T-cell (primary cell): ENCODE measurements around the gene MOB4. TPM values are rescaled to one million over a fixed set of nuclear protein-coding genes. Genes with fewer than 3 reads are reported as not detected.

Experiments used
- ATAC-seq, 4 experiments: fragments of 200-7000 bp in 3 of 4; fragments of 150-1000 bp in 1 of 4; cut with Tn5 transposase; replicated peaks in 1 of 4; 1 replicate in 3 of 4; 2 replicates in 1 of 4; pipeline ENCODE4 v1.10.0; 2021; ENCODE audit warnings: moderate library complexity in 3 of 4, mild to moderate bottlenecking in 2 of 4, moderate number of reproducible peaks in 1 of 4
- CTCF ChIA-PET, 2 donors: fragments of 300-600 bp; sonication (Branson Sonifier 250); formaldehyde crosslinking; loops; one replicate each; lab custom pipeline; 2022; ENCODE audit warnings: antibody characterized with exemption in 2 of 2; lab: Charles Lee
- POLR2A ChIA-PET, 2 donors: fragments of 300-600 bp; sonication (Branson Sonifier 250); formaldehyde crosslinking; loops; one replicate each; lab custom pipeline; 2022; ENCODE audit warnings: antibody characterized with exemption in 2 of 2; lab: Charles Lee
- DNase-seq, 35 experiments: peaks; one replicate each; pipeline versions ENCODE4 v3.0.0 to v3.0.0-alpha.2; 2013 to 2023
- H3K27ac ChIP-seq: one replicate; pipeline ENCODE4 v1.5.1; 2013; ENCODE audit warnings: low read length
- H3K27me3 ChIP-seq, 2 experiments: replicated peaks in 1 of 2; 1 replicate in 1 of 2; 2 replicates in 1 of 2; pipeline versions ENCODE4 v1.6.1 to v1.7.0; 2013; ENCODE audit warnings: low read length in 1 of 2, mixed read lengths in 1 of 2; ENCODE audit not compliant: control insufficient read depth in 2 of 2, insufficient read depth in 2 of 2; ENCODE audit errors: extremely low read depth in 1 of 2
- H3K36me3 ChIP-seq, 2 donors: 1 replicate in 1 of 2; 2 replicates in 1 of 2; pipeline versions ENCODE4 v1.6.1 to v1.7.0; 2013; ENCODE audit warnings: low read length in 1 of 2; ENCODE audit not compliant: control insufficient read depth in 2 of 2, insufficient read depth in 1 of 2; ENCODE audit errors: extremely low read depth in 1 of 2
- H3K4me1 ChIP-seq, 2 experiments: 1 replicate in 1 of 2; 2 replicates in 1 of 2; pipeline versions ENCODE4 v1.6.1 to v1.7.0; 2013; ENCODE audit warnings: low read length in 2 of 2, mixed read lengths in 1 of 2; ENCODE audit not compliant: insufficient read depth in 2 of 2, control insufficient read depth in 1 of 2; ENCODE audit errors: extremely low read depth in 1 of 2
- H3K4me3 ChIP-seq, 2 donors: 1 replicate in 1 of 2; 2 replicates in 1 of 2; pipeline versions ENCODE4 v1.5.1 to v1.7.0; 2013; ENCODE audit warnings: mild to moderate bottlenecking in 2 of 2, low read length in 1 of 2, moderate library complexity in 1 of 2; ENCODE audit not compliant: control insufficient read depth in 1 of 2; ENCODE audit errors: extremely low read depth in 1 of 2
- H3K9me3 ChIP-seq: 2 replicates; pipeline ENCODE4 v1.7.0; 2013
- H3K27ac Mint-ChIP-seq, 2 donors: one replicate each; pipeline ENCODE4 v1.8.0; 2020 to 2021; ENCODE audit warnings: mild to moderate bottlenecking in 2 of 2, mixed read lengths in 2 of 2
- H3K27me3 Mint-ChIP-seq, 2 donors: one replicate each; pipeline ENCODE4 v1.8.0; 2021 to 2022; ENCODE audit warnings: mixed read lengths in 2 of 2
- H3K36me3 Mint-ChIP-seq: one replicate; pipeline ENCODE4 v1.8.0; 2021; ENCODE audit warnings: mixed read lengths
- H3K4me1 Mint-ChIP-seq, 3 donors: one replicate each; pipeline ENCODE4 v1.8.0; 2020 to 2022; ENCODE audit warnings: mixed read lengths in 3 of 3, mild to moderate bottlenecking in 1 of 3
- H3K4me3 Mint-ChIP-seq, 3 donors: one replicate each; pipeline ENCODE4 v1.8.0; 2020 to 2022; ENCODE audit warnings: mild to moderate bottlenecking in 3 of 3, mixed read lengths in 3 of 3, moderate library complexity in 3 of 3
- H3K9me3 Mint-ChIP-seq, 3 donors: one replicate each; pipeline ENCODE4 v1.8.0; 2020 to 2022; ENCODE audit warnings: mixed read lengths in 3 of 3
- WGBS: methylation state at CpG from one replicate; pipeline ENCODE4 v1.1.5; 2013; ENCODE audit warnings: missing lambda C conversion rate; ENCODE audit not compliant: insufficient coverage; 5-methylcytosine and 5-hydroxymethylcytosine counted together
- total RNA-seq, 35 experiments: library from RNA in 6 of 35; stranded (reverse) in 6 of 35; fragments of 120-200 nt in 1 of 35; gene quantifications; one replicate each; pipeline versions ENCODE4 v1.2.1 to v1.2.4 and lab custom pipeline; 2013 to 2026

The MOB4 gene
- total RNA-seq, 5 donors from 2014 or later (not counting 1 experiment from before 2014, with no cell fraction given) = 16.6 to 20.2 (median 17.7) TPM

GRCh38 chr2:197504000-197504399 lies 11.9 kb upstream of the MOB4 start:
- no CpG with 5 or more reads among the region's 2 CpGs for WGBS
- ATAC-seq (no peak), DNase-seq (no peak)
- Mint-ChIP-seq H3K27ac (peak overlapping the region in 1 of 2 donors; percentile 66), H3K4me3 (no peak overlapping the region), H3K36me3 (peaks cover 13% of the 10 kb centered on the region), H3K9me3 (no peaks in the 10 kb centered on the region), H3K4me1 (peaks cover 29 to 36% (median 33%) of the 10 kb centered on the region in 3 donors), H3K27me3 (no peaks in the 10 kb centered on the region)
- Histone ChIP-seq H3K4me3 (no peak overlapping the region), H3K27me3 (no peaks in the 10 kb centered on the region), H3K36me3 (peaks cover 0 to 13% of the 10 kb centered on the region in 2 donors), H3K9me3 (no peaks in the 10 kb centered on the region), H3K27ac (no peak overlapping the region), H3K4me1 (peaks cover 13 to 17% of the 10 kb centered on the region in 2 experiments)
- POLR2A ChIA-PET = interaction anchor here in 1 of 2 donors (0.6 kb wide), 1 partner anchor 8 kb away, joined by 5 read pairs; no protein-coding TSS in a partner anchor
- CTCF ChIA-PET = no interaction called here

- DNase-seq = no peak
- Histone ChIP-seq H3K27me3 (no peaks in the 10 kb centered on the region), H3K9me3 (no peaks in the 10 kb centered on the region), H3K27ac (no peak overlapping the region), H3K4me1 (peaks cover 13% of the 10 kb centered on the region in 2 experiments), H3K4me3 (no peak overlapping the region), H3K36me3 (peaks cover 0 to 13% of the 10 kb centered on the region in 2 donors)
- Mint-ChIP-seq H3K27ac (peak overlapping the region; percentile 52 to 66), H3K4me1 (peaks cover 29 to 36% (median 33%) of the 10 kb centered on the region in 3 donors), H3K4me3 (no peak overlapping the region), H3K27me3 (no peaks in the 10 kb centered on the region), H3K36me3 (peaks cover 13% of the 10 kb centered on the region), H3K9me3 (no peaks in the 10 kb centered on the region)
- WGBS = no CpG with 5 or more reads among the region's 6 CpGs
- ATAC-seq = no peak
- ChIA-PET POLR2A (interaction anchor here in 1 of 2 donors (0.6 kb wide), 1 partner anchor 197 kb away, joined by 4 read pairs; no protein-coding TSS in a partner anchor), CTCF (no interaction called here)
These were observed 11.4 kb upstream of the MOB4 start for GRCh38 chr2:197504512-197504911.

GRCh38 chr2:197506658-197507057 lies 9.2 kb upstream of the MOB4 start:
- peaks cover 0 to 13% of the 10 kb centered on the region in 2 donors for H3K36me3 ChIP-seq
- no peaks in the 10 kb centered on the region for H3K9me3 Mint-ChIP-seq
- ChIA-PET POLR2A (no interaction called here), CTCF (interaction anchor here (0.5 to 1.0 kb wide), 2 partner anchors 9 to 1238 kb away, joined by 4 to 8 read pairs; partner anchors contain the start of gene MOB4 (in 1 of the 2))
- peaks cover 7 to 8% of the 10 kb centered on the region in 2 experiments for H3K4me1 ChIP-seq
- WGBS = no CpG with 5 or more reads among the region's 5 CpGs
- no peak overlapping the region for H3K4me3 ChIP-seq
- no peak overlapping the region for H3K4me3 Mint-ChIP-seq
- DNase-seq (no peak), ATAC-seq (no peak)
- H3K27ac ChIP-seq = no peak overlapping the region
- no peaks in the 10 kb centered on the region for H3K9me3 ChIP-seq
- H3K27ac Mint-ChIP-seq = no peak overlapping the region
- H3K4me1 Mint-ChIP-seq = peaks cover 21 to 24% (median 22%) of the 10 kb centered on the region in 3 donors
- no peaks in the 10 kb centered on the region for H3K27me3 Mint-ChIP-seq
- H3K27me3 ChIP-seq = no peaks in the 10 kb centered on the region
- H3K36me3 Mint-ChIP-seq = peaks cover 13% of the 10 kb centered on the region

DNA sequence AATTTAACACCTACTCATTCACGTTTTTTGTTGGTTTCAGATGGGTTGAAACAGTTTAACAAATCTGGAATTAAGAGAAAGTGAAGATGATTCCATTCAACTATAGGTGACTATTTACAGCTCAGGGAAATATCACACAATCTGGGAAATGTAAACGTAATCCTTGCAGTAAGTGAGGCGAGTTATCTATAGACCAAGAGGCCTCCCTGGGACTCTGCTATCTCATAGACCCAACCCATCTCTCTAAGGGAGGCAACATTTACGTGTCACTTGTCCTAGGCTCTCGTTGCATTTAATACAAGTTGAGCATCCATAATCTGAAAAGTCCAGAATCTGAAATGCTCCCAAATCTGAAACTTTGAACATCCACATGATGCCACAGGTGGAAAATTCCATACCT lies 2.0 kb upstream of the MOB4 start:
- CTCF ChIA-PET = interaction anchor here in 1 of 2 donors (1.0 kb wide), 1 partner anchor 14 kb away, joined by 3 read pairs; the partner anchor contains the start of genes HSPD1 and HSPE1
- Mint-ChIP-seq H3K36me3 (no peaks in the 10 kb centered on the region), H3K4me1 (peaks cover 30 to 33% (median 31%) of the 10 kb centered on the region in 3 donors), H3K27me3 (no peaks in the 10 kb centered on the region), H3K4me3 (no peak overlapping the region), H3K27ac (peak overlapping the region; percentile 49 to 92), H3K9me3 (no peaks in the 10 kb centered on the region)
- ATAC-seq = no peak
- peaks cover 10 to 16% of the 10 kb centered on the region in 2 experiments for H3K4me1 ChIP-seq
- POLR2A ChIA-PET = interaction anchor here (1.0 to 1.3 kb wide), 2 partner anchors 11 to 14 kb away, joined by 3 to 6 read pairs; partner anchors contain the start of genes HSPD1 (in 1 of the 2) and HSPE1 (in 1 of the 2)
- WGBS = 100% methylated on average over 2 of the region's 5 CpGs
- H3K36me3 ChIP-seq = no peaks in the 10 kb centered on the region
- H3K9me3 ChIP-seq = no peaks in the 10 kb centered on the region
- DNase-seq = no peak
- peak overlapping the region; percentile 93 for H3K27ac ChIP-seq
- no peaks in the 10 kb centered on the region for H3K27me3 ChIP-seq
- H3K4me3 ChIP-seq = no peak overlapping the region

- H3K36me3 ChIP-seq = no peaks in the 10 kb centered on the region
These were observed 1.1 kb upstream of the MOB4 start for GRCh38 chr2:197514754-197515153.

GRCh38 chr2:197515315-197515738 lies 539 bp upstream of the MOB4 start:
- ChIA-PET CTCF (interaction anchor here in 1 of 2 donors (1.1 to 1.3 kb wide), 3 partner anchors 9 to 15 kb away, joined by 3 to 4 read pairs (median 3); partner anchors contain the start of genes HSPD1 and HSPE1), POLR2A (interaction anchor here (0.6 to 2.9 kb wide), 5 partner anchors 13 to 62 kb away, joined by 3 to 36 read pairs (median 4); partner anchors contain the start of genes HSPD1 (in 1 of the 2) and HSPE1 (in 1 of the 2))
- 0% methylated on average over 13 of the region's 16 CpGs for WGBS
- Mint-ChIP-seq H3K27ac (peak overlapping the region; percentile 92 to 96), H3K36me3 (peaks cover 3% of the 10 kb centered on the region), H3K4me3 (peak overlapping the region; percentile 80 to 98 (median 97)), H3K27me3 (no peaks in the 10 kb centered on the region), H3K9me3 (no peaks in the 10 kb centered on the region), H3K4me1 (peaks cover 42 to 45% (median 43%) of the 10 kb centered on the region in 3 donors)
- Histone ChIP-seq H3K4me1 (peaks cover 10 to 16% of the 10 kb centered on the region in 2 experiments), H3K9me3 (no peaks in the 10 kb centered on the region), H3K4me3 (peak overlapping the region; percentile 72 to 85), H3K27me3 (no peaks in the 10 kb centered on the region), H3K36me3 (no peaks in the 10 kb centered on the region), H3K27ac (peak overlapping the region; percentile 93)
- DNase-seq (peak in 9 of 35 experiments; percentile 5 to 75 (median 29)), ATAC-seq (peak; percentile 0 to 35 (median 2))

More at GRCh38 chr2:197514754-197515153, 1.1 kb upstream of the MOB4 start:
- no peaks in the 10 kb centered on the region for H3K9me3 ChIP-seq
- H3K27me3 ChIP-seq = no peaks in the 10 kb centered on the region
- ATAC-seq = no peak
- no CpG with 5 or more reads among the region's 3 CpGs for WGBS
- Mint-ChIP-seq H3K4me1 (peaks cover 38 to 40% (median 39%) of the 10 kb centered on the region in 3 donors), H3K36me3 (no peaks in the 10 kb centered on the region), H3K4me3 (peak overlapping the region; percentile 80 to 98 (median 97)), H3K27ac (peak overlapping the region; percentile 92 to 96), H3K27me3 (no peaks in the 10 kb centered on the region), H3K9me3 (no peaks in the 10 kb centered on the region)
- ChIA-PET CTCF (interaction anchor here in 1 of 2 donors (1.1 to 1.3 kb wide), 2 partner anchors 14 to 15 kb away, joined by 3 read pairs; partner anchors contain the start of genes HSPD1 and HSPE1), POLR2A (interaction anchor here (0.6 to 2.9 kb wide), 3 partner anchors 12 to 16 kb away, joined by 3 to 36 read pairs (median 3); partner anchors contain the start of genes HSPD1 (in 1 of the 2) and HSPE1 (in 1 of the 2))
- peak overlapping the region; percentile 72 to 85 for H3K4me3 ChIP-seq
- H3K4me1 ChIP-seq = peaks cover 10 to 16% of the 10 kb centered on the region in 2 experiments
- H3K27ac ChIP-seq = peak overlapping the region; percentile 93
- DNase-seq = peak in 1 of 35 experiments; percentile 41
